ENCODE data around the gene GRM8. TPM values are rescaled to one million over a fixed set of nuclear protein-coding genes. Genes with fewer than 3 reads are reported as not detected.
"Not testable (repeated sequence)": the region's sequence is repeated elsewhere in the genome, so short reads cannot be mapped to it uniquely, and the experiment has no call there.

Gene GRM8
- total and polyA plus RNA-seq, 9 of the 15 experiments (the other 6 are each of a cell fraction or from before 2014, with no cell fraction given): 0.13 TPM; not detected in 7

DNA sequence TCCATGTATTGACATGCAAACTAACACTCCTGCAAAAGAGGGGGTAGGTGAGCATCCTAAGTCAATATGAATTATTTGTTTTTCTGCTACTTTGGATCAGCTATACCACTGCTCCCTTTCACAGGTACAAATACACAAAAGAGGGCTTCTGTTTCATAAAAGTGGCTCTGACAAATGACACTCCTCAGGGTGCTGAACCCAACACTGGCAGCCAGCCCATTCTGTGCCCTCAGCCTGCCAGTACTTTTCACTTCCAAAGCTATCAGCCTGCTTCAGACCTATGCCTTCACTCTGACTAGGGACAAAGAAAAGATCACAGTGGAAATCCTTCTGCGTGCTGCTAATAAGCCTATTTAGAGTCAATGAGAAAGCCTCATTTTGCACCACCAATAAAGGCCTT is 364.8 kb downstream of the GRM8 start:
- H4K20me1 ChIP-seq (replicated peaks; ENCODE audit: control insufficient read depth, insufficient read depth, low read length); H3K9me1 ChIP-seq (ENCODE audit: control insufficient read depth, insufficient read depth, low read length); H3K79me2 ChIP-seq (ENCODE audit: control insufficient read depth, insufficient read depth, low read length); H3K4me3 ChIP-seq; intact Hi-C loops (cut with micrococcal nuclease); CTCF ChIA-PET (ENCODE audit: low intra/inter-chr PET ratio); H2AFZ ChIP-seq (ENCODE audit: low read depth, low read length); in situ Hi-C loops (cut with MboI); H3K27me3 ChIP-seq (ENCODE audit: control insufficient read depth in 2 of 2, insufficient read depth in 2 of 2, low read length in 2 of 2); FAIRE-seq; H3K4me1 ChIP-seq (replicated peaks in 1 of 2; ENCODE audit: control insufficient read depth in 2 of 2, insufficient read depth in 2 of 2, low read length in 2 of 2); H3K36me3 ChIP-seq (ENCODE audit: control insufficient read depth, insufficient read depth, low read length); H3K9ac ChIP-seq (ENCODE audit: insufficient read depth in 1 of 2, low read depth in 2 of 2, low read length in 2 of 2); ATAC-seq; POLR2A ChIA-PET; H3K9me3 ChIP-seq (replicated peaks; ENCODE audit: control insufficient read depth, insufficient read depth, low read depth, low read length); DNase-seq (ENCODE audit: extremely low read depth in 1 of 4, low spot score in 3 of 4); BruUV-seq (replicated peaks); H3K4me2 ChIP-seq (ENCODE audit: insufficient read depth, low read length); H3K27ac ChIP-seq (ENCODE audit: extremely low read depth, low read depth, low read length): not testable (repeated sequence)
- 7% methylated on average over 1 of the region's 1 CpG for WGBS (ENCODE audit: insufficient coverage, low coverage, missing lambda C conversion rate)

DNA sequence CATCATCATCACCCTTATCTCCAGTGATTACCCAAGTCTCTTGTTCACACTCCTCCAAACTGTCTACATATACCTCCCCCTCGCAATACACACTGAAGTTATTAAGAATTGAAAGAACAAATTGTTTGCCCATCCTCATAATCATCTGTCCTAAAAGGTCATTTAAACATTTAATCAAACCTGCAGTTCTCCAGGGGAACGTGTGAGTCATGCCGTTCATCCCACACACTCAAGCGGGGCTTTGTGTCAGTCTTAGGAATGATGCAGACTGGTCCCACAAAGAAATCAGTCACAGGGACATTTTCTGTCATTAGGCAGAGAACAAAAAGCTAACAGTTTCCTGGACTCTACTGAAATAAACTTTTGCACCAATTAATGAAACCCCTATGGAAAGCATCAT is 365.2 kb downstream of the GRM8 start:
- FAIRE-seq; H4K20me1 ChIP-seq (replicated peaks; ENCODE audit: control insufficient read depth, insufficient read depth, low read length); H3K27ac ChIP-seq (ENCODE audit: extremely low read depth, low read depth, low read length); H3K79me2 ChIP-seq (ENCODE audit: control insufficient read depth, insufficient read depth, low read length); DNase-seq (ENCODE audit: extremely low read depth in 1 of 4, low spot score in 3 of 4); H3K9me3 ChIP-seq (replicated peaks; ENCODE audit: control insufficient read depth, insufficient read depth, low read depth, low read length); ATAC-seq; H3K27me3 ChIP-seq (ENCODE audit: control insufficient read depth in 2 of 2, insufficient read depth in 2 of 2, low read length in 2 of 2); intact Hi-C loops (cut with micrococcal nuclease); H3K4me3 ChIP-seq; H3K4me2 ChIP-seq (ENCODE audit: insufficient read depth, low read length); POLR2A ChIA-PET; H3K9me1 ChIP-seq (ENCODE audit: control insufficient read depth, insufficient read depth, low read length); CTCF ChIA-PET (ENCODE audit: low intra/inter-chr PET ratio); H3K36me3 ChIP-seq (ENCODE audit: control insufficient read depth, insufficient read depth, low read length); H3K9ac ChIP-seq (ENCODE audit: insufficient read depth in 1 of 2, low read depth in 2 of 2, low read length in 2 of 2); in situ Hi-C loops (cut with MboI); H2AFZ ChIP-seq (ENCODE audit: low read depth, low read length); H3K4me1 ChIP-seq (replicated peaks in 1 of 2; ENCODE audit: control insufficient read depth in 2 of 2, insufficient read depth in 2 of 2, low read length in 2 of 2); BruUV-seq (replicated peaks): not testable (repeated sequence)
- 0% methylated on average over 4 of the region's 4 CpGs for WGBS (ENCODE audit: insufficient coverage, low coverage, missing lambda C conversion rate)

DNA sequence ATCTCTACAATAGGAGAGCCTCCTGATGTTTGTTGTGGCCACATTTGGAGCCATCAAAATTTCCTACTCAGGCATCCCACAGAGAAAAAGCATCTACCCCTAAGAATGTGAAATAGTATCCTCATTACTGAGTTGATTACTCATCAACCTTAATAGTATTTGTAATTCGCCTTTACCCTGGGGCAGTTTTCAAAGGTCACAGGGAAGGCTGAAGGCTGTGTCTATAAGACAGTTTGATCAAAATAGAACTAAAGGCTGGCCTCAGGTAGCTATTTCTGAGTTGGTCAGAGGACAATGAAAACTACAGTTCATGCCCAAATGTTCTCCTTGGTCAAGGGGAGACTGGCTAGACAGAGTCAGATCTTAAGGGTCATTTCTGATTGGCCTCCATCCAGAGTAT is 370.0 kb downstream of the GRM8 start:
- in situ Hi-C loops (cut with MboI); ATAC-seq; H3K9ac ChIP-seq (ENCODE audit: insufficient read depth in 1 of 2, low read depth in 2 of 2, low read length in 2 of 2); H3K27ac ChIP-seq (ENCODE audit: extremely low read depth, low read depth, low read length); FAIRE-seq; DNase-seq (ENCODE audit: extremely low read depth in 1 of 4, low spot score in 3 of 4); H3K9me1 ChIP-seq (ENCODE audit: control insufficient read depth, insufficient read depth, low read length); CTCF ChIA-PET (ENCODE audit: low intra/inter-chr PET ratio); BruUV-seq (replicated peaks); H3K27me3 ChIP-seq (ENCODE audit: control insufficient read depth in 2 of 2, insufficient read depth in 2 of 2, low read length in 2 of 2); H3K36me3 ChIP-seq (ENCODE audit: control insufficient read depth, insufficient read depth, low read length); H3K79me2 ChIP-seq (ENCODE audit: control insufficient read depth, insufficient read depth, low read length); H3K9me3 ChIP-seq (replicated peaks; ENCODE audit: control insufficient read depth, insufficient read depth, low read depth, low read length); POLR2A ChIA-PET; H4K20me1 ChIP-seq (replicated peaks; ENCODE audit: control insufficient read depth, insufficient read depth, low read length); intact Hi-C loops (cut with micrococcal nuclease); H3K4me3 ChIP-seq; H2AFZ ChIP-seq (ENCODE audit: low read depth, low read length); H3K4me2 ChIP-seq (ENCODE audit: insufficient read depth, low read length); H3K4me1 ChIP-seq (replicated peaks in 1 of 2; ENCODE audit: control insufficient read depth in 2 of 2, insufficient read depth in 2 of 2, low read length in 2 of 2): not testable (repeated sequence)
- 0% methylated on average over 1 of the region's 1 CpG for WGBS (ENCODE audit: insufficient coverage, low coverage, missing lambda C conversion rate)

DNA sequence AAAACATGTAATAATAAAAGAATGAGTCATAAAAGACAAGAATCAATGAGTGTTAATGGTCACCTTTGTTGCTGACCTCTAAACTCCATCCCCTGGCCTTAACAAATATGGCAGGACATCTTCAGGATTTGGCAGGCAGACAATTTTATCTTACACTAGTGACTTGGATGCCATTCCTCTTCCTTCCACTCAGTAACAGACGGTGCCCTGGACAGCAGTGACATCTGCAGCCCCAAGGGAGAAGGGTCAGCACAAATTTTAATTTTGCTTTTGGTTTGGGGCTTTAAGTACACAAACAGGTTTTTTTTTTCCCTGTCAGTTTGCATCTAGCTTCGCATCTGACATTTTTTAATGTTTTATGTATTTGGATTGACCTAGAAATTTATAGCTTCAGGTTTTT is 370.8 kb downstream of the GRM8 start:
- ATAC-seq; FAIRE-seq; H3K79me2 ChIP-seq (ENCODE audit: control insufficient read depth, insufficient read depth, low read length); POLR2A ChIA-PET; H3K36me3 ChIP-seq (ENCODE audit: control insufficient read depth, insufficient read depth, low read length); H3K9me1 ChIP-seq (ENCODE audit: control insufficient read depth, insufficient read depth, low read length); H3K4me2 ChIP-seq (ENCODE audit: insufficient read depth, low read length); H3K4me3 ChIP-seq; H3K9me3 ChIP-seq (replicated peaks; ENCODE audit: control insufficient read depth, insufficient read depth, low read depth, low read length); H3K9ac ChIP-seq (ENCODE audit: insufficient read depth in 1 of 2, low read depth in 2 of 2, low read length in 2 of 2); H2AFZ ChIP-seq (ENCODE audit: low read depth, low read length); H3K4me1 ChIP-seq (replicated peaks in 1 of 2; ENCODE audit: control insufficient read depth in 2 of 2, insufficient read depth in 2 of 2, low read length in 2 of 2); H3K27me3 ChIP-seq (ENCODE audit: control insufficient read depth in 2 of 2, insufficient read depth in 2 of 2, low read length in 2 of 2); BruUV-seq (replicated peaks); in situ Hi-C loops (cut with MboI); intact Hi-C loops (cut with micrococcal nuclease); DNase-seq (ENCODE audit: extremely low read depth in 1 of 4, low spot score in 3 of 4); H4K20me1 ChIP-seq (replicated peaks; ENCODE audit: control insufficient read depth, insufficient read depth, low read length); H3K27ac ChIP-seq (ENCODE audit: extremely low read depth, low read depth, low read length); CTCF ChIA-PET (ENCODE audit: low intra/inter-chr PET ratio): not testable (repeated sequence)
- WGBS (ENCODE audit: insufficient coverage, low coverage, missing lambda C conversion rate): 4% methylated on average over 2 of the region's 2 CpGs

All from K562 (cell line).